Bronchial epithelial cell (primary cell): ENCODE results near the gene POLR2L. TPM values are rescaled to one million over a fixed set of nuclear protein-coding genes. Genes with fewer than 3 reads are reported as not detected.

ENCODE experiments used
- DNase-seq: peaks from one replicate; pipeline ENCODE4 v3.0.0-alpha.2; 2010; ENCODE audit warnings: low read depth
- FAIRE-seq: peaks from 2 replicates; lab custom pipeline; 2011; peaks lifted over from hg19 to GRCh38; lab: Jason Lieb, UNC
- H3K27me3 ChIP-seq: 2 replicates; pipeline ENCODE4 v1.5.1; 2011; ENCODE audit warnings: low read length; ENCODE audit not compliant: control insufficient read depth, insufficient read depth
- H3K36me3 ChIP-seq: 2 replicates; pipeline ENCODE4 v1.5.1; 2011; ENCODE audit warnings: low read length; ENCODE audit not compliant: control insufficient read depth, insufficient read depth
- H3K4me3 ChIP-seq: 2 replicates; pipeline ENCODE4 v1.5.1; 2011; ENCODE audit warnings: mild to moderate bottlenecking, low read depth, low read length, control low read depth
- total RNA-seq: library from RNA; depleted of rRNA; stranded (reverse); fragments of >200 nt; gene quantifications from 2 replicates; pipeline ENCODE4 v1.2.1, GENCODE V29; 2014
- TF ChIP-seq, protein P1 (sequence below): IDR thresholded peaks from 2 replicates; pipeline ENCODE4 v1.5.1; 2011; ENCODE audit warnings: mild to moderate bottlenecking, moderate library complexity, low read length, control low read depth, inconsistent platforms; ENCODE audit not compliant: insufficient read depth, severe bottlenecking

Gene POLR2L
- total RNA-seq, 1 donor from 2014 or later: 8.7 TPM

DNA sequence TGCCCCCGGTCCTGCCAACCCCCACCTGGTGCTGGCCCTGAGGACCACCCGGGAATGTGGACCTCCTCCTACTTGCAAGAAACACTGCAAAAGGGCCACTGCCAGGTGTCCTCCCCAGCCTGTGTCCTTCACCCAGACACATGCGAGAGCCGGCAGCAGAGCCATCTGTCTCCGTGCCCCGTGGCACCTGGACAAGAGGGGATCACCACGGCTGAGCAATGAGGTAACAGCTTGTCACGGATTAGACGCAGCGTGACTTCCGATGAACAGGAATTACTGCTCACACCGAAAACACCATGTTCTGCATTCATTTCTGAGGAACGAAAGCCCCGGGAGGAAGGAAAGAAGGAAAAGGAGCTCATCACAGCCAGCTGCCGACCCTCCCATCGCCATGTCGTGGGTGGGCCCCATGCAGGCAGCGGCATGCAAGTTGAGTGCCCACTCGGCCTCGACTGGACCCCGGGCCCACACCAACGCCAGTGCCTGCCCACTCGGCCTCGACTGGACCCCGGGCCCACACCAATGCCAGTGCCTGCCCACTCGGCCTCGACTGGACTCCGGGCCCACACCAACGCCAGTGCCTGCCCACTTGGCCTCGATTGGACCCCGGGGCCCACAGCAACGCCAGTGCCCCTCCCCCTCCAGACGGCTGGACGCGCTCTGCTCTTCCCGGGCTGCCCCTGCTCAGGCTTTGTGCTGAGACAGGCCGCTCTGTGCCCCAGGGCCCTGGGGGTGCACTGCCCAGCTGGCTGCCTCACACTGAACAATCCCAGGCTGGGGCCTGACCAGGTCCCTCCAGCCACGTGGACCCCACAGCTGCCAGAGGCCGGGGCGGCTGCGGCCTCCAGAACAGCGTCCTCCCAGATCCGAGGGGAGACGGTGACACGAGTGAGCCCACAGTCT lies 46.2 kb upstream of the POLR2L start:
- TF ChIP-seq, protein P1, sequence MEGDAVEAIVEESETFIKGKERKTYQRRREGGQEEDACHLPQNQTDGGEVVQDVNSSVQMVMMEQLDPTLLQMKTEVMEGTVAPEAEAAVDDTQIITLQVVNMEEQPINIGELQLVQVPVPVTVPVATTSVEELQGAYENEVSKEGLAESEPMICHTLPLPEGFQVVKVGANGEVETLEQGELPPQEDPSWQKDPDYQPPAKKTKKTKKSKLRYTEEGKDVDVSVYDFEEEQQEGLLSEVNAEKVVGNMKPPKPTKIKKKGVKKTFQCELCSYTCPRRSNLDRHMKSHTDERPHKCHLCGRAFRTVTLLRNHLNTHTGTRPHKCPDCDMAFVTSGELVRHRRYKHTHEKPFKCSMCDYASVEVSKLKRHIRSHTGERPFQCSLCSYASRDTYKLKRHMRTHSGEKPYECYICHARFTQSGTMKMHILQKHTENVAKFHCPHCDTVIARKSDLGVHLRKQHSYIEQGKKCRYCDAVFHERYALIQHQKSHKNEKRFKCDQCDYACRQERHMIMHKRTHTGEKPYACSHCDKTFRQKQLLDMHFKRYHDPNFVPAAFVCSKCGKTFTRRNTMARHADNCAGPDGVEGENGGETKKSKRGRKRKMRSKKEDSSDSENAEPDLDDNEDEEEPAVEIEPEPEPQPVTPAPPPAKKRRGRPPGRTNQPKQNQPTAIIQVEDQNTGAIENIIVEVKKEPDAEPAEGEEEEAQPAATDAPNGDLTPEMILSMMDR: no peak
- FAIRE-seq (peak; percentile 55), DNase-seq (no peak)
- peaks cover 16% of the 10 kb centered on the region for H3K36me3 ChIP-seq
- H3K27me3 ChIP-seq: no peaks in the 10 kb centered on the region
- H3K4me3 ChIP-seq: no peak overlapping the region

DNA sequence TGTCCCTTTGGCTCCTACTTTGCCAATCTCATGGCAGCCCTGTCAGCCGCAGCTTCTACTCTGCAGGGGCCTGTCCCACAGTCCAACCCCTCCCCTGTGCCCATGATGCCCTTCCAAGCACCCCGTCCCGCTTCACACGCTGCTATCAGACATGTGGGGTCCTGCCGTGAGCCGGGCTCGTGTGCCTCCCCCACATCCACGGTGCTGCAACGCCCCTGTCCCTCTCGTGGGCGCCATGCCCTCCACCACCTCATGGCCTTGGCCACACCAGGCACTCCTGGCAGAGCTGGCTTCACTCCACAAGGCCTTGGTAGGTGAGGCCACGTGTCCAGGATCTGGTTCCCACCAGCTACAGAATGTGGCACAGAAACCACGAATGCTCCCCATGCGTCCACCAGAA lies 45.3 kb upstream of the POLR2L start:
- Histone ChIP-seq H3K27me3 (no peaks in the 10 kb centered on the region), H3K36me3 (peaks cover 18% of the 10 kb centered on the region), H3K4me3 (no peak overlapping the region)
- FAIRE-seq: no peak
- no peak for DNase-seq
- TF ChIP-seq, protein P1: no peak

DNA sequence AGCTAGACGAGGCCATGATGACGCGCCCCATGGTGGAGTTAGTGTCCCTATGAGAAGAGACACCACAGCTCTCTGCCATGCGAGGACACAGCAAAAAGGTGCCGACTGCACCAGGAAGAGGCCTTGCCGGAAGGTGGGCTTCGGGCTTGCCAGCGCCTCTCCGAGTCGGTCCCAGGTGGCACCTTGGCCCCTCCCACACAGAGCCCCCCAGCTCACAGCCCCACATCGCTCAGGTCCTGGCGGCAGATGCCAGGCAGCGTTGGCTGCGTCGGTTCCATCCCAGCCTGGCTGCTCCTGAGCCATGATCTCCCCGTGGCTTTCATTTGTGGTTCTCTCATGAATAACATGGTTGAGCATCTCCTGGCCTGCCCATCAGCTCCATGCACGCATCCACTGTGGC lies 44.2 kb upstream of the POLR2L start:
- DNase-seq (no peak), FAIRE-seq (no peak)
- Histone ChIP-seq H3K36me3 (peaks cover 18% of the 10 kb centered on the region), H3K27me3 (no peaks in the 10 kb centered on the region), H3K4me3 (no peak overlapping the region)
- TF ChIP-seq, protein P1: no peak

DNA sequence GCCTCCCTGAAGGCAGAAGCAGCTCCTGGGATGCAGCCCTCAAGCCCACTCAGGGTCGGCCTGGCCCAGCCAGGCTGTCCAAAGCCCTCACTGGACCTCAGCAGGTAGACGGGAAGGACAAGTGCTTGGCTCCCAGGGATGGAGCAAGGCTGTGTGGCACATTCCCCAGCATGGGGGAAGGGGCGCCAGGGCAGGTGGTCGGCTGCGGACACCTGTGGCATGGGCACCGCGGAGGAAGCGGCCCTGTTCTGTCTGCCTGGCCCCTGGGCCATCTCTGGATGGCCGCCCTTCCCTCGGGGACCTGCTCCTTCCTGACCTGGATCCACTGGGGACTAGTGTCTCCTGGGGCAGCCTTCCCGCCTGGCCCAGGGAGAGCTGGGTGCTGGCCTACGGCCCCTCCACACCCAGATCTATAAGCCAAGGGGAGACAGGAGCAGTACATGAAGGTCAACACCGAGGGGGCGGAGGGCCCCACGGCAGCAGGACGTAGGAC lies 42.3 kb upstream of the POLR2L start:
- H3K27me3 ChIP-seq: no peaks in the 10 kb centered on the region
- H3K4me3 ChIP-seq: no peak overlapping the region
- FAIRE-seq (no peak), DNase-seq (no peak)
- TF ChIP-seq, protein P1: no peak
- peaks cover 18% of the 10 kb centered on the region for H3K36me3 ChIP-seq

DNA sequence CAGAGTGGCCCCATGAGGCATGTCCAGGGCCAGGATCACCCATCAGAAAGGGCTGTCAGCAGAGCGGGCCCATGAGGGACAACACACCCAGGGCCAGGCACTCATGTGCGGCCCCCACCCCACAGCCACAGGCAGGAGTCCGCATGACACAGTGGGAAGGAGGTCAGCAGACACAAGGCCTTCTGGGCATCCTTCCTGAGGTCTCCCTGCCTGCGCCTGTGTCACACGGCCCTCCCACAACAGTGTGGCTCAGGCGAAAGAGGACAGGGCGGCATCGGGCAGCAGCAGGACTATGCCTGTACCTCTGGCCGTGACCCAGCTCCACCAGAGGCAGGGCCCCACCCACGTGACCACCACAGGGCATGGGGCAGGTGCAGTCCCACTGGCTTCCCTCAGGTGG lies 41.2 kb upstream of the POLR2L start:
- no peaks in the 10 kb centered on the region for H3K27me3 ChIP-seq
- FAIRE-seq: peak; percentile 82
- H3K36me3 ChIP-seq: peaks cover 13% of the 10 kb centered on the region

More for the DNA sequence above, 41.2 kb upstream of the POLR2L start:
- no peak for DNase-seq
- TF ChIP-seq, protein P1: no peak
- H3K4me3 ChIP-seq: no peak overlapping the region
